Activated CD8-positive, alpha-beta memory T cell treated with anti-CD3 and anti-CD28 coated beads for 48 hours (primary cell): ENCODE measurements around the gene C13orf46.

Experiments used
- DNase-seq, 3 experiments: peaks; one replicate each; pipeline ENCODE4 v3.0.0-alpha.2; 2020; ENCODE audit warnings: low read depth in 2 of 3, low spot score in 2 of 3

C13orf46 gene

DNA sequence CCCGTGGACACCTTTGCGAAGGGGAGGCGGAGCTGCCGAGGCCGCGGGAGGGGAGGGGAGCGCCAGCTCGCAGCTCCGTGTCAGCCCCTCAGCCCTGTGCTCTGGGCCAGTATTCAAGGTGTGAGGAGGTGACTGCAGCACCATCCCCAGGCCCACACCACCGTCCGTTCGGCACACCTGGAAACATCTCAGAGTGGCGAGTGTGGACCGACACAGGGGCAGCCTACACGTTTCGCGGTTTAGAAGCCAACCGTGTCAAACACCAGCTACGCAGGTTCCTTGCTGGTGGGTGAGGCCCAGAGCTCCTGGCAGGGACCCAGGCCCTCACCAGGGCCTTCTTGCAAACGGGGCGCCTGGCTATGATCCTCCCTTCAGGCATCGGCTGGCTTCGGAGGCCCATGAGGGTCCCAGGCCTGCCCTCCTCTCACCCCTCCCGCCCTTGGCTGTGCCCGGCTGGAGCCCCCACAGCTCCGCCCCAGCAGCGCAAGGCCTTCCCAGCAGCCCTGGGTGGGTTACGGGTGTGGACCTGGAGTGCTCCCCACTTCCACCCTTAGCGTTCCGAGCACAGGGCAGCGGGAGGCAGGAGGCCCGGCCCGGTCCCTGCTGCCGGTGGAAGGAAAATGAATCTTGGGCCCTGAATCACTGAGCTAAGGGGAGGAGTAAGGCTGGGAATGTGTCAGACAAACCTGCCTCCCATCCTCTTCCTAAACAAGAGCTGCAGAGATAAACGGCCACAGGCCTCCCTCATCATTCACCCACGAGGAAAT, 1.2 kb downstream of the C13orf46 start:
- no peak for DNase-seq

DNA sequence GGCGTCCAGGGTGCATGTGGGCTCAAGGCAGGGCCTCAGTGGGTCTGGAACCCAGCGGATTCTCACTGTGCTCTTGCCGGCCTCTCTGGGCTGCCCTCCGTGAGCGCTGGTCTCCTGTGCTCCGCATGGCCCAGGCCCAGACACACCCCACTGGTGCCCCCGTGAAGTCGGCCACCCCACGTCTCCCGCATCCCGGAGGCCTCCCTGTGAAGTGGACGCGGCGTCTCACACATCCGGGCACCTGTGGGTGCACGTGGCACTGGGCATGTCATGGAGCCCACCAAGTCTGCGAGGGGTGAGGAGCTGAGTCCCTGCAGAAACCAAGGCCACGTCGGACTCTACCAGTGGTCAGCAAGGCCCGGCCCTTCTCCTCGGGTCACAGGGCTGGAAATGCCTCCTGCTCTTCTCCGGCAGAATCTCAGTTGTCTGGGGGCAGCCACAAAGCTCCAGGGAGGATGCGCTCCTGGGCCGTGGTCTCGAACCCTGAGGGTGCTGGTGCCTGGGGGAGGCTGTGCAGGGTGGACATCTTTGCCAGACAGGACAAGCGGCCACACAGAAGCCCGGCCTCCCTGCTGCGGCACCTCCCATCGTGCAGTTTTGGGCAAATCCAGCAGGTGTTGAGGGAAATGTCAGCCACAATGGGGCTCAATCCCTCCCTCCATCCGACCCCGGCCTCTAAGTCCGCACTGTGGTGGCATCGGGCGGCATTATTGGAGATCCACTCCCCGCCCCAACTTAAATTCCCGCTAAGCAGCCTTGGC, 2.2 kb downstream of the C13orf46 start:
- DNase-seq = no peak

DNA sequence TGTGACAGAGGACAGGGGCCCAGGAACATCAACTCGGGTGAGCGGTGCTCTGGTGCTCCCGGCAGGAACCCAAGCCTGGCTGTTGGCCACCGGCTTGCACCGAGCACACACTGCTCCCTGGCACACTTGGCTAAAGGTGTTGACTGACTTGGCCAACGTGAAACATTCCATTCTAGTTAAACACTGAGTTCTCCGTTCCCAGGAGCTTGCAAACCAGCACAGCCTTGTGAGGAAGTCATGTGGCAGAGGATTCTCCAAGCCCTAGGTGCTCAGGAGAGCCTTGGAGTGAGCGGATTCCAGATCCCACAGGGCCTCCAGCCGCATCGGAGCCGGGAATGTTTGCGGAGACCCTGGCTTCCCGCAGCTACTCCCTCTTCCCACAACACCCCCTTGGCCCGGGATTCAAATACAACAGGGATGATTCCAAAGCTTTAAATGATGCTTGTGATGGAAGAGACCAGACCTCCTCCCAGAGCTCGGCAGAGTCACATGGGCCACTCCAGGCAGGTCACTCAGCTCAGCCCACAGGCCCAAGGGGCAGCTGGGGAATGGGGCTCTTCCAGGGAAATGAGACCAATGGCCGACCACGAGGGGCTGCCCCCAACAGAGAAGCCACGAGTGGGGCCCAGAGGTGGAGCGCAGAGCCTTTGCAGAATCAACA, 2.9 kb downstream of the C13orf46 start:
- no peak for DNase-seq

DNA sequence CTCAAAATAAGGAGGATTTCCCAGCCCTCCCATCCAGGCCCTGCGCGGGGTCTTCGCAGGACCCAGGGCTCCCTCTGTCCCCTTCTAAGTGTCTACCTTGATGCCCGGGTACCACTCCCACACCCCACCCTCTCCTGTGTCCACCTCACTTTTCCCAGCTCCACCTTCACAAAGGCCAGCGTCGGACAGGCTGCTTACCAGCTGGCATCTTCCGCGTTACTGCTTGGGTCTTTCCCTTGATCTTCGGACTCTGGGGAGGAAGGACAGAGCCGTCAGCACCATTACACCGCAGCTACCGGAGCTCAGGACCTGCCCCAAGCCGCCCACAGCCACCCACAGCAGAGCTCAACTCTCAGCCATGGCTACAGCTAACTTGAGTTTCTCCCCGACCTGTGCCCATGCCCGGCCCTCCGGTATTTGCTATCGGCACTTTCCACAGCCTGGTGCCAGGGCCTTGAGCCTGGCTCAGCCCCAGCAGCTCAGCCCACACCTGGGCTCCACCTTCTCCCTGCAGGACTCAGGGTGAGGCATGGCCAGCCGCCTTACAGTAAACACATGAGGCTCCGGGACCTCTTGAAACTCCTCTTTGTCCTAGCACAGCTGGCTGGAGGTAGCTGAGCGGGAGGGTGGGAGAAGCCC, 3.8 kb downstream of the C13orf46 start:
- DNase-seq = no peak

DNA sequence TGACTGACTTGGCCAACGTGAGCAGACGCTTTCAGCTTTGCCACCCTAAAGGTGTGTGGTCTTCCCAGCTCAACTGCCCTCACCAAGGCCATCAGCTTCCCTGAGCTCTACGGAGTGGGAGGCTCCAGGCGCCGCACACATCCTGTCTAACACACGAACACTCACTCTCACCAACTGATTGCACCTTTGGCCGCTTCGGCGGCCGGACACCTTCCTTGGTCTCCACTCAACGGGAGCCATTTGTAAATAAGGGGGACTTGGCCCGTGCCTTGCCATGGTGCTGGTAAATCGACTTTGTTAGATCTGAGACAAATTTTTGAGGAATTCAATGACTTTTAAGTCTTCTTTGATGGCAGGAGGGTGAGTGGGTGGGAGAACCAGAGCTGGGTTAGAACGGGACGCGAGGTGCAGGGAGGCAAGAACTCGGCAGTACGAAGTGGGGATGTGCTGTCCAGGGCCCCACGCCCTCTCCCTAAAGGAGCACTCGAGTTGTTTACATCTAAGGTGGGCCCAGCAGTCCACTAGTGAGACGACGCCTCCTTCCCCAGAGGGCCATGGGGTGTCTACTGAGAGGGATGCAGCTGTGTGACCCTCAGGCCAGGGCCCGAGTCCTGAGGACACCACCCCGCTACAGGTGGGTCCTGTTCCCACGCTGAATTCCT, 4.4 kb downstream of the C13orf46 start:
- DNase-seq = no peak

DNA sequence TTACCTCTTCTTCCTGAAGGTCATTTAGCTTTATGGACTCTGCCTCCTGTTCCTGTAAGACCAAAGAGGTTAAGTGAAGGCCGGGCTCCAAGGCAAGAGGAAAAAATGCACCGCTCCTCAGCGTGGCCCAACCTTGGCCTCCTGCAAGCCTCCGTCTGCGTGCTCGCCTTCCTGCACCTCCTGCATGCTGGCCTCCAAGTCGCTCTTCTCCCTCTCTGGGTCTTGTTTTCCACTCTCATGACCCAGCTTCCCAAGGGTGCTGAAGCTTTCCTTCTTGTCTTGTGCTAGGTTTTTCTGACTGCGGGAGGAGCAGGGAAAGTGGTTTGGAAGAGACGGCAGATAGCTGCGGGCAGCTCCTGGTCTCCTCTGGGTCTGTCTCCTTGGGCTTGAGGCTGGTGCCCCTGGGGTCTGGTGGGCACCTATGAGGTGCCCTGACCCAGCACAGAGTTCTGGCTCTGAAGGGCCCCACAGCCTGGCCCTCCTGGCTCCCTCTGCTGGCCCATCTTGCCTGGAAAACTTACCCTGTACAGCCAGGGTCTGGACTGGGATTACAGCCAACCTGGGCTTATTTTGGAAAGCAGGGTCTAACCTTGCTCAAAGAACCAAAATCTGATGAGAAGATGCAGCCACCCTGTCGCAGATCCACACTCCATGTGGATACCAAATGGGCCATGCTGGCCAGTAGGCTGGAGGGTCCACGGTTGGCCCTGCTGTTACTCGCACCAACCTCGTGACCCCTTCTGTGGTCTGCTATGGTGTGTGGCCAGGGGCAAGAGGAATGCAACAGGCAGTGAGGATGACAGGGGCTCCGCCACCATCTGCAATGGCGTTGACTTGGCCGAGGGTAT, 5.2 kb downstream of the C13orf46 start:
- no peak for DNase-seq

DNA sequence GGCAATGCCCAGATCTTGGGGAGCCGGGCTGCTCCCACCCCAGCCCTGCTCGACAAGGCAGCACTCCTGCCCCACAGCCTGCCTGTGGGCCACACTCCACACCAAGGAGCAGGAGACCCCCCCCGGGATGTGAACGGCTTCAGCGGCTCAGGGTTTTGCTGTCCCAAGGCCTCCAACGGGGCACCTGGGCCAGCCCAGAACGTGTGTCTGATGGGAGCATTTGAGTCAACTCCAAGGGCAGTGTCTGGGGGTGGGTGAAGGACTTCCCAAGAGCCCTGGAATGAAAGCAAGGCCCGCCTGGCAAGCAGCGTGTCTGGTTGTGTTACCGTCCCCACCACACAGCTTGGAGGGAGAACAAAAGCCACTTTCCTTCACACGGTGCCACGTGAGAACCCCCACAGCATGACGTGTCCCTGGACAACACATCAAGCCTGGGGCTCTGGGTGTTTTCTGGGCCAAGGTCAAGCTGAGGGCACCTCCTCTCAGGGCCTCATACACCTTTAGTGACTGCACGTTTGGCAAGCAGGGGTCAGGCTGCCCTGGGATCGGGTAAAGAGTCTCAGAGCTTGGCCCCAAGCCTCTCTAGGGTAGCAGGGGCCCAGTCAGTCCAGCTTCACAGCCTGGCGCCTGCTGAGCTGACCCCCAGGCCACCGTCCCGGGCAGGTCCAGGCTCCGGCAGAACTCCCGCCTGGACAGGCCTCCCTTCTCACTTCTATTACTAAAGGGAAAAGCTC, 6.0 kb downstream of the C13orf46 start:
- DNase-seq = no peak

DNA sequence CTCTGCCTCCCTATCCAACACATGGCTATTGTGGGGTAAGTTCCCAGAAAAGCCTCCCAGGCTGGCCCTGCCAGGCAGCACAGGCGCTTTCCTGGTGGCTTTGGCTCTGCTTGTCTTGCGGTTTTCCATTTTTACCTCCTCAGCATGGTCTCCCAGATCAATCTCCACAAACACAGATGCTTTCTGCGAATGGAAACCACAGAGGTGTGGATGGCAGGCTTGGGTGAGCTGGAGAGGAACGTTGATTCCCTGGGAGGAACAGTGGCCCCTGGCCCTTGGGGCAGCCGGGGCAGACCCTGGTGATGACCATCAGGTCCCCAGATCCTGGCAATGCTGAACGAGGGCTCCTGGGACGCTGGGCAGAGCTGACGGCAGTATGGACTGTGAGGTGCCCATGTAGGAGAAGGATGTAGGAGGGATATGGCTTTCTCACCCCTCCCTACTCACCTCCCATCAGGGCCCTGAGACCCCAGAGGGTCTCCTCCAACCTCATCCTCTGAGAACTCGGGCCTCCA, 6.6 kb downstream of the C13orf46 start:
- DNase-seq = no peak

DNA sequence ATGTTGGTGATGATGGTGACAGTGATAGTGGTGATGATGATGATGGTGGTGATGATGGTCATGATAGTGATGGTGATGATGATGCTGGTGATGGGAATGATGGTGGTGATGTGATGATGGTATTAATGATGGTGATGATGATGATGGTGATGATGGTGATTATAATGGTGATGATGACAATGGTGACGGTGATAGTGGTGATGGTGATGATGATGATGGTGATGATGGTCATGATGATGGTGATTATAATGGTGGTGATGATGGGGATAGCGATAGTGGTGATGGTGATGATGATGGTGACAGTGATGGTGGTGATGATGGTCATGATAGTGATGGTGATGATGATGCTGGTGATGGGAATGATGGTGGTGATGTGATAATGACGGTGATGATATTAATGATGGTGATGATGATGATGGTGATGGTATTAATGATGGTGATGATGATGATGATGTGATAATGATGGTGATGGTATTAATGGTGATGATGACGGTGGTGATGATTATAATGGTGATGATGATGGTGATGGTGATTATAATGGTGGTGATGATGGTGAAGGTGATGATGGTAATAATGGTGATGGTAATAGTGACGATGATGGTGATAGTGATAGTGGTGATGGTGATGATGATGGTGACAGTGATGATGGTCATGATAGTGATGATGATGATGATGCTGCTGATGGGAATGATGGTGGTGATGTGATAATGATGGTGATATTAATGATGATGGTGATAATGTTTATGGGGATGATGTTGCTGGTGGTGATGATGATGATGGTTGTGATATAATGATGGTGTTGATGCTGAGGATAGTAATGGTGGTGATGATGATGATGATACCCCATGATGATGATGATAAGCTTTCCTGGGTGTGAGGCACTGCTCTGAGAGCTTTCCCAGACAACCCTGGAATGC, 7.7 kb downstream of the C13orf46 start:
- no peak for DNase-seq

DNA sequence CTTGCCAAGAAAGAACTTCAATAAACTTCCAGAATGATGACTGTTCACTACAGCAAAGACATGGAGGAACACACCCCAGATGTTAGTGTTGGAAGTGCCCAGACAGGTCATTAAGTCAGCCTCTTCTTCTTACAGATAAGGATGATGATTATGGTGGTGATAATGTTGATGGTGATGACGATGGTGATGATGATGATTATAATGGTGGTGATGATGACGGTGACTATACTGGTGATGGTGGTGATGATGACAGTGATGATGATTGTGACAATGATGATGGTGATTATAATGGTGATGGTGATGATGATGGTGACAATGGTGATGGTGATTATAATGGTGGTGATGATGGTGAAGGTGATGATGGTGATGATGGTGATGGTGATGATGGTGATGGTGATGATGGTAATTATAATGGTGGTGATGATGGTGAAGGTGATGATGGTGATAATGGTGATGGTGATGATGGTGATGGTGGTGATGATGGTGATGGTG, 8.4 kb downstream of the C13orf46 start:
- no peak for DNase-seq

DNA sequence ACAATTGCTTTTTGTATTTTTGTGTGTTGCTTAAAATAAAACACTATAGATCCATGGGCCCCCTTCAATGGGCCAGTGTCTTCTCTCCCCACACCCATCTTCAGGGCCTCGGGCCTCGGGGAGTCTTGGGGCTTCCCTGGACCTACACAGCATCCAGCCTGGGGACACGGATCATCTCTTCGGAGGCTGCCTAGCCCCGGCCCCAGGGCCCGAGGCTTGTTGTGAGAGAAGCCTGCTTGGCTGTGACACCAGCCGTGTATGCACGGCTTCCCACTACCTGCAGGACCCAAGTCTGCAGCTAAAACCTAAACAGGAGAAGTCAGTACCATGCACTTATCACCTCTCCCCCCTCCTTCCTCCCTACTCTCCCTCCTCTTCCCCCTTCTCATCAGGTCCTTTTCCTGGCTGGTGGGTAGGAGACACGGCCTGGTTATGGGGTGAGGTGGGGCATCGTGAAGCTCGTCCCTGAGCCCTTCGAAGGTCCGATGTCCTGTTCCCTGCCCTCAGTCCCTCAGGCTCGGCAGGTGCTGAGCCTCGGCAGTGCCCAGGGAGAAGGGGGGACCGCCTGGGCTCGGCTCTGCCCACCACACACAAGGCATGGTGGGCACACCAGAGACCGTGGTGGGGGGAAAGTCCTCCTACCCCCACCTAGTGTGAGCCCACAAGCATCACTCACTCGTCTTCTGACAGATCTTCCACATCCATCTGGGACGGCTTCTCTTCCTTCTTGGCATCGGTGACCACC, 9.5 kb downstream of the C13orf46 start:
- no peak for DNase-seq

DNA sequence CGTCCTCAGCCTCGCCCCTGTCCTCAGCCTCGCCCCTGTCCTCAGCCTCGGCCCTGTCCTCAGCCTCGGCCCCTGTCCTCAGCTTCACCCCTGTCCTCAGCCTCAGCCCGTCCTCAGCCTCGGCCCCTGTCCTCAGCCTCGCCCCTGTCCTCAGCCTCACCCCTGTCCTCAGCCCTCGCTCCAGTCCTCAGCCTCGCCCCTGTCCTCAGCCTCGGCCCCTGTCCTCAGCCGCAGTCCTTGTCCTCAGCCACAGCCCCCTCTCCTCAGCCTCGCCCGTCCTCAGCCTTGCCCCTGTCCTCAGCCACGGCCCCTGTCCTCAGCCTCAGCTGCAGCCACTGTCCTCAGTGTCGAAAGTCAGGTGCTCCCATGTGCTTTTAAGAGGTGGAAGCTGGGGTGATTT, 10.5 kb downstream of the C13orf46 start:
- DNase-seq = no peak

DNA sequence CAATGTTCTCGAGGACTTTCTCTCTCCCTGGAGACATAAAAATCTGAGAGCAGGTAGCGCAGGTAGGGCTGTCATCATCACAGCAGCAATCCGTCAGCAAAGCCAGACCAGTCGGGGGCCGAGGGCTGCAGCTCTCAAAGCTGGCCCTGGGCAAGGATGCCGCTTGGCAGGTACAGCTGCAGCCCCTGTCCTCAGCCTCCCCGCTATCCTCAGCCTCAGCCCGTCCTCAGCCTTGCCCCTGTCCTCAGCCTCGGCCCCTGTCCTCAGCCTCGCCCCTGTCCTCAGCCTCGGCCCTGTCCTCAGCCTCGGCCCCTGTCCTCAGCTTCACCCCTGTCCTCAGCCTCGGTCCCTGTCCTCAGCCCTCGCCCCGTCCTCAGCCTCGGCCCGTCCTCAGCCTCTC, 10.9 kb downstream of the C13orf46 start:
- no peak for DNase-seq

DNA sequence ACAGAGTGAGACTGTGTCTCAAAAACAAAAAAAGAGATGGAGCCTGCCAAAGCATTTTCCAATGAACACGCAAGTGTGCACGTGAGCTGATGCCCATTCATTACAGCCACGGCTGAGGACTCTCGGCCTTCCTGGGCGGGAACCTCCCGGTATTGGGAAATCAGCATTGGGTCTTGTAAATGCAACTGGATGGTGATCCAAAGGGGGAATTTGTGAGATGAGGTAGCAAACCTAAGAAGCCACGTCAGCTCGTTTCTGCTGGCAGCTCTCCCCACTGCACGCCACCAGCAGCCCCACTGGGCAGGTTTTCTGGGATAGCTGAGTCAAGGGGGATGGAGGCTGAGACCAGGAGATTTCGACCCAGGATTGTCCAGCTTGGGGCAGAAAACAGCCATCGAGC, 11.5 kb downstream of the C13orf46 start:
- no peak for DNase-seq

DNA sequence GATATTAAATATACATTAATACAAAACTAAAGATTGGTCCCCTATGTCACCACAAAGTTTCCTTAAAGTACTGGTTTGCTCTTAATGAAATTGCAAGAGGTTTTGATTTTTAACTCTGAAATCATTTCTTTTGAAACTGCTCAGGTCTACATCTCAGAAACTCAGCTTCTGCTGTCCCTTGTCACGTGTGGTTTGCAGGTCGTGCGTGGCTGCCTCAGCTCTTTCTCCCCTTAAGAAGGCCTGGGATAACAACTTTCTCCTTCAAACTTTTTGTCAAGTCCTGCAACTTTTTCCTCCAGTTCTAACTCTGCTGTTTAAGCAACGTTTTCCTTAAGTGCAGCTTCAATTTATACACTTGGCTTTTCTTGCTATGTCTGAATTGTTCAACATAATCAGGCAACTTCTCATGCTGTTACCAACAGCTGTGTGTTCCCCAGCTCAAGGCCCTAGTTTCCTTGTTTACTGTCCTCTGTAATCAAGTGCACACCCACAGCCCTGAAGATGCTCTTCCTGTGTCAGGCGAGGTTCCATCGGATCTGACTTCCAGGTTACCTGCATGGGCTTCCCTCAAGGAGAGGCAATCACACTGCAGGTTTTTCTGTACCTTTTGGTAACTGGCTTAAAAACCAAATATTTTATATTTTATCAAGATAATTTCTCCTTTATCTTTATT, 13.5 kb downstream of the C13orf46 start:
- no peak for DNase-seq

DNA sequence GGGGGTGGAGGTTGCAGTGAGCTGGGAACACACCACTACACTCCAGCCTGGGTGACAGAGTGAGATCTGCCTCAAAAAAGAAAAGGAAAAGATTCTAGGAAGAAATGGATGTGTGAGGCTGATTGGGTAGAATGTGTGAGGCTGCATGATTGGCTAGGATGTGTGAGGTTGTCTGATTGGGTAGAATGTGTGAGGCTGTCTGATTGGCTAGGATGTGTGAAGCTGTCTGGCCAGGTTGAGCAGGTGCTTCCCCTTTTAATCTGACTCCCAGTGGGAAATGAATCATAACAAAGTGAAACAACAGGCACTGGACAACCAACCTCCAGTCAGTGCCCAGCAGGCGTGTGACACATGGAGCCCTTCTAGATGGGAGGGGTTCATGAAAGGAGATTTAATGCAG, 14.7 kb downstream of the C13orf46 start:
- DNase-seq = no peak

DNA sequence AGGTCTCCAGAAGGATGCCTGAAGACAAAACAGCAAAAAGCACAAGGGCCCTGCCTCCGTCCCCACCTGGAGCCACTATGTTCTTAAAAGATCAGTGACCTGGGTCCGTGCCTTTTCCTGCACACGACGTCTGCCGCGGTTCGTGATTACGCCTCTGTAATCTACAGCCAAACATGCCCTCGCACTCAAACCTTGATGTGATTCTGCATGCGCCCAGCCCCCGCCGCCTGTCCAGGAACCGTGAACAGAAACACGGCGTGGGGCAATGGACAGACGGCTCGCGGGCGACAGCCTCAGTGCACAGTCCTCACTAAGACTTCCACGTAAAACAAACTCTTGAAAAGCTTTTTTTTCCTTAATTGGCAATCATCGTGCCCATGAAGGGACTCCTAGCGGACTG, 15.5 kb downstream of the C13orf46 start:
- no peak for DNase-seq
